COLO668 (cell line): Measurements from ENCODE around the gene CKAP5.
"Not testable (repeated sequence)": the region's sequence is repeated elsewhere in the genome, so short reads cannot be mapped to it uniquely, and the experiment has no call there.

ENCODE experiments used
- DNase-seq: peaks from one replicate; lab custom pipeline; 2025; ENCODE audit not compliant: unreplicated experiment; lab: John Stamatoyannopoulos, UW

The CKAP5 gene

DNA sequence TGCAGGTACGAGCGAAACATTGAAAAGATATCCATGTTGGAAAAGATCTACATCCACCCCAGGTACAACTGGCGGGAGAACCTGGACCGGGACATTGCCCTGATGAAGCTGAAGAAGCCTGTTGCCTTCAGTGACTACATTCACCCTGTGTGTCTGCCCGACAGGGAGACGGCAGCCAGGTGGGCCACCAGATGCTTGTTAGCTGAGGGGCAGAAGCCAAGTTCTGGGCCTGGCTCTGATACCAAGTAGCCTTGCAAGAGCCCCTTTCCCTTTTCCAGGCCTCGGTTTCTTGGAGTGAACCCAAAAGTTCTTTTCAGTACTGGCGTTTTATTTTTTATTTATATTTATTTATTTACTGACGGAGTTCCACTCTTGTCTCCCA, 117.4 kb downstream of the CKAP5 start:
- DNase-seq, result no peak

DNA sequence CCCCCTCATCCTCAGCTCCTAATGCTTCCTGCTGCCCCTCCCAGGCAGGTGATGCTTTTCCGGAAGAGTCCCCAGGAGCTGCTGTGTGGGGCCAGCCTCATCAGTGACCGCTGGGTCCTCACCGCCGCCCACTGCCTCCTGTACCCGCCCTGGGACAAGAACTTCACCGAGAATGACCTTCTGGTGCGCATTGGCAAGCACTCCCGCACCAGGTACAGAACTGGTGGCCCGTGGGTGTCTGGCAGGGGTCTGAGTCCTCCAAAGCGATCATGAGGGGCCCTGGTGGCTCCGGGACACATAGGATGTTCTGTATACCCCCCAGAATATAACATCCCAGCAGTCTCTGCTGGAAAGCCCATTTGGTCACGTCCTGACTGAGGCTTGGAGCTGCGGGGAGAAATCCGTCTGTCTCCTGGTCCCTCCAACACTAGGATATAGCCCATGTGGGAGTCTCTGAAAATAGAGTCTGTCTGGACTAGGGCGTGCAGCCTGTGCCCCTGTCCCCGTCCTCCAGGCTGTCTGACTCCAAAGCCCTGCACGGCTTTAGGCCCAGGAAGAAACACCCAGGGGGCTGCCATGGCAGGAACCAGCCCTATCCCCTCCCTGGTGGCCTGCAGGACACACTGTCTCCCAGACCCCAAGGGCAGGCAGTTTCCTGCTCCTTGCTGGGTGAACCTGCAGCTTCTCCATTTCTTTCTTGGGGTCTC, 118.0 kb downstream of the CKAP5 start:
- no peak for DNase-seq

DNA sequence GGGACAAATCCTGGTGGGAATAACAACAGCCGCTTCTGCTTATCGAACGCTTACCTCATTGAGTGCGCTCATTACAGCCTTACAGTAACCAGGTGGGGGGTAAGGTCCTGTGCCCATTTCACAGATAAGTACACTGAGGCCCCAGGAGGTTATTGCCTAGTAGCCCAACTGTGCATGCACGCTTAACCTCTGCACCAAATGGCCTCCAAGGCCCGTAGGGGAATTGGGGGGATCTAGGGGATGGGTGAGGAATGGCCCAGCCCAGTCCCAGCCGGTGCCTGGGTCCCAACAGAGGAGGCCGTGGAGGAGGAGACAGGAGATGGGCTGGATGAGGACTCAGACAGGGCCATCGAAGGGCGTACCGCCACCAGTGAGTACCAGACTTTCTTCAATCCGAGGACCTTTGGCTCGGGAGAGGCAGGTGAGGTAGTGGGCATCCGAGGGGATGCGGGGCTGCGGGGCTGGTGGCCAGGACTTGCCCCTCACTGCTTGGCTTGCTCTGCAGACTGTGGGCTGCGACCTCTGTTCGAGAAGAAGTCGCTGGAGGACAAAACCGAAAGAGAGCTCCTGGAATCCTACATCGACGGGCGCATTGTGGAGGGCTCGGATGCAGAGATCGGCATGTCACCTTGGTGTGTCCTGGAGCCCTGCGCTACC, 119.7 kb downstream of the CKAP5 start:
- no peak for DNase-seq

DNA sequence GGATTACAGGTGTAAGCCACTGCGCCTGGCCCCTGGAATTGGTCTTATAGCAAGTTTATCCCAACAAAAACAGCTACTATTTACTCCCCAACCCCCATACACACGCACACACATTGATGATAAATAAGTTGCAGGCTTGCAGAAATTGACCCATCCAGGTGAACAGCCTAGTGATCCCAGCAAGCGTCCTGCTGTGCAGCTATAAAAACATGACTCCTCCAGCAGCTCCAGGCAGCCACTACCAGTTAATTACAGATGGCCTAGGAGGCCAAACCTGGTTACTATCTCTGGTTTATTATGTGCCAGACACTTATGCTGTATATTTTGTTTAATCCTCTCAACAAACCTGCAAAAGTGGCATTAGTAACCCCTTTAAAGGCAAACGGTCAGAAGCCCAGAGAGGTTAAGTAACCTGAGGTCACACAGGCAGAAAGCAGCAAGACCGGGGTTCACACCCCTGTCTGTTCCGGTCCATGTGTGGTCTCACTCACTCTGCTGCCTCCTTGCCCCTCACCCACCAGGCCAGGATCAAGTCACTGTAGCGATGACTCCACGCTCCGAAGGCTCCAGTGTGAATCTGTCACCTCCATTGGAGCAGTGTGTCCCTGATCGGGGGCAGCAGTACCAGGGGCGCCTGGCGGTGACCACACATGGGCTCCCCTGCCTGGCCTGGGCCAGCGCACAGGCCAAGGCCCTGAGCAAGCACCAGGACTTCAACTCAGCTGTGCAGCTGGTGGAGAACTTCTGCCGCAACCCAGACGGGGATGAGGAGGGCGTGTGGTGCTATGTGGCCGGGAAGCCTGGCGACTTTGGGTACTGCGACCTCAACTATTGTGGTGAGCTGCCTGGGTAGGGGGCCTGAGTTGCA, 120.5 kb downstream of the CKAP5 start:
- DNase-seq, result no peak

DNA sequence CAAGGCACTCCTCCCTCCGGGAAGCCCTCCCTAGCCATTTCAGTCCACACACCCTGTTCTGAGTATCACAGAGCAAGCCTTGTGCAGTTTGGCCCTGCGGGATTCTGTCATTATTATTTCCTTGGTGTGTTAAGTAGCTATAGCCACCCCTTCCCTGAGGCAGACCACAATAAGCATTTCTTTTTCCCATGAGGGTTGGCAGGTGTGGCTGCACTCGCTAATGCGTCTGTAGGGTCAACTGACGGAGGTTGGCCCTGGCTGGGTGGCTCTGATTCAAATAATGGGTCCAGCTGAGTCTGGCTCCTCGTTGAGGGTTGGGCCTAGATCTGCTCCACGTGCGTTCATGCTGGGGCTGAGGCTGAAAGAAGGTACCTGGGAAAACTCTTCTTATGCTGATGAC, 122.0 kb downstream of the CKAP5 start:
- no peak for DNase-seq

DNA sequence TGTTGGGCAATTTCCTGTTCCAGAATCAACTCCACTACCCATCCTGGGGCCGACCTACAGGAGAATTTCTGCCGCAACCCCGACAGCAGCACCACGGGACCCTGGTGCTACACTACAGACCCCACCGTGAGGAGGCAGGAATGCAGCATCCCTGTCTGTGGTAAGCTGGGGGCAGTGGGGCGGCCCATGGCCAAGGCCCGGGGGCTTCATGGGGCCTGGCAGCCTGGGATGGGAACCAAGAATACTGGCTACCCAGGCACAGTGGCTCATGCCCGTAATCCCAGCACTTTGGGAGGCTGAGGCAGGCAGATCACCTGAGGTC, 122.8 kb downstream of the CKAP5 start:
- DNase-seq, result no peak

DNA sequence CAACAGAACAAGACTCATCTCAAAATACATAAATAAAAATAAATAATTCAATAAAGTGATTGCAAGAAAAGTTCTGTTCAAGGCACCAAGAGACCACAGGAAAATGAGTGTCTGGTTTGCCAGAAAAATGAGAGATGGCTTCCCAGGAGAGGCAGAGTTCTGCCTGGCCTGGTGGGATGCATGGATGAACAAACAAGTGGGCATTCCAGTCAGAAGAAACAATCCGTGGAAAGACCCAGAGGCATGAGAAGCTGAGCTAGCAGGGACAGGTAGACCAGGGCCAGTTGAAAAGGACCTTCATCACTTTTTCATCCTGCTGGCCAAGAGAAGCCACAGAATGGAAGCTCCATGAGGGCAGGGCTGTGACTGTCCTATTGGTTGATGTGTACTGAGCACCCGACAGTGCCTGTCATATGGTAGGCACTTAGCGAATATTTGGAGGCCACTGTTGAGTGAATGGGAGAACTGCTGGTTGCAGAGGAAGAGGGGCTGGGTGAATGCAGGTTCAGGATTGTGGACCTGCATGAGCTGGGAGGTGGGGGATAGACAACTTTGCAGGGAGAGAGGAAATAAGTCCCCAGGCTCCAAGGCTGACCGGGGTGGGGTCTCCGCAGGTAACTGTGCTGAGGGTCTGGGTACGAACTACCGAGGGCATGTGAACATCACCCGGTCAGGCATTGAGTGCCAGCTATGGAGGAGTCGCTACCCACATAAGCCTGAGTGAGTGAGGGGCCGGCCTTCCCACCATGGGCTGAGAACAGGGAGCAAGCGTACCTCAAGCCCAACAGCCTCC, 123.3 kb downstream of the CKAP5 start:
- no peak for DNase-seq

DNA sequence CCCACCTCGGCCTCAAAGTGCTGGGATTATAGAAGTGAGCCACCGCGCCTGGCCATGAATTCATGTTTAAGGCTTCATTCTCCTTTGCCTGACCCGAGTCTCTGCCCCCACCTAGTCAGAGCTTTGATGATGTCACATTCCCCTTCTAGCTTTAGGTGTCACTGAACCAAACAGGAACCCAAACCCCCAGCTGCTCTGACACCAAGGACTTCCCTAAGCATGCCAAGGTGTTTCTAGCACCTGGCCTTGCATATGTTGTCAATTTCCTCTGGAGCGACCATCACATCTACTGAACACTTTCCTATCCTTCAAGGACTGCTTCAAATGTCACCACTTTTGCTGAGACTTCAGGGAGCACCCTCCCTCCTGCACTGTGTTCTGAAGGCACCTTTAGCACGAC, 124.8 kb downstream of the CKAP5 start:
- DNase-seq, result no peak

DNA sequence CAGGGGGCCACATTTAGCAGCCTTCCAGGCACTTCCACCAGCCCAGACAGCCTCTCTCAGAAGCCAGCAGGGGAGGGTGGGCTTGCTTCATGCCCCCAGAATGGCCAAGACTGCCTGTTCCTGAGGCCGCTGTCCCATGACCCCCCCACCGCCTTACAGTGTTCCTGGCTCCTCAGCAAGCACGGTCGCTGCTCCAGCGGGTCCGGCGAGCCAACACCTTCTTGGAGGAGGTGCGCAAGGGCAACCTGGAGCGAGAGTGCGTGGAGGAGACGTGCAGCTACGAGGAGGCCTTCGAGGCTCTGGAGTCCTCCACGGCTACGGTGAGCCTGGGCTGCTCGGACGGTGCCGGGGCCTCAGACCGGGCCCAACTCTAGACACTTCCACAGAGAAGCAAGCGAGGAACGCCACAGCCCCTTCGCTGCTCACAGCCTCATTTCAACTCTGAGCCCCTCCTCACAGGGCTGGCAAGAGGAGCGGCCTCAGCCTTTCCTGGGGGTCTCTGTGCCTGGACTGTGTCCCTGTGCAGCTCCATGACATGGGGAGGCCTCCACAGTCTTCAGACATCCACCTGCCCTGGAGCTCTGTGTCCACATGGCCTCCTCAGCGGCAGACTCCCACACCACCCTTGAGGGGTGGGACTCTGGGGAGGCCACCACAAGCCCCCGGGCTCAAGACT, 126.4 kb downstream of the CKAP5 start:
- no peak for DNase-seq

DNA sequence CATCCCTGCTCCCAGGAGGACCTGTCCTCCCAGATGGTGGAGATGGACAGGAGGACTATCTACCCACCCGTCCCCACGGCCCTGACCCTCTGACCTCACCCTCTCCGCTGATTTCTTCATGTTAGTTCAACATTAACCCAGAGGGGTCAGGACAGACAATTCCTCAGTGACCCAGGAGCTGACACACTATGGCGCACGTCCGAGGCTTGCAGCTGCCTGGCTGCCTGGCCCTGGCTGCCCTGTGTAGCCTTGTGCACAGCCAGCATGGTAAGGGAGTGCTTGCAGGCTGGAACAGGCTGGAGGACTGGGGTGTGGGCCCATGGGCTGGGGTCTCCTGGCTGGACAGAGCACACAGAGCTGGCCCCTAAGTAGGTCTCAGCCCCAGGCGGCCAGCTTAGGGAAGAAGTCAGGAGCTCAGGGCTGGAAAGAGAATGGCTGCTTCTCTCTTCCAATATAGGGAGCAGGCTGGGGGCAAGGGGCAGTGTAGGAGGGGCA, 127.0 kb downstream of the CKAP5 start, which contains the start of gene F2:
F2 (plus strand) TSS at position 166 of the 495 bp plus-strand sequence; CDS start at position 189, 23 bp downstream.
- no peak for DNase-seq

DNA sequence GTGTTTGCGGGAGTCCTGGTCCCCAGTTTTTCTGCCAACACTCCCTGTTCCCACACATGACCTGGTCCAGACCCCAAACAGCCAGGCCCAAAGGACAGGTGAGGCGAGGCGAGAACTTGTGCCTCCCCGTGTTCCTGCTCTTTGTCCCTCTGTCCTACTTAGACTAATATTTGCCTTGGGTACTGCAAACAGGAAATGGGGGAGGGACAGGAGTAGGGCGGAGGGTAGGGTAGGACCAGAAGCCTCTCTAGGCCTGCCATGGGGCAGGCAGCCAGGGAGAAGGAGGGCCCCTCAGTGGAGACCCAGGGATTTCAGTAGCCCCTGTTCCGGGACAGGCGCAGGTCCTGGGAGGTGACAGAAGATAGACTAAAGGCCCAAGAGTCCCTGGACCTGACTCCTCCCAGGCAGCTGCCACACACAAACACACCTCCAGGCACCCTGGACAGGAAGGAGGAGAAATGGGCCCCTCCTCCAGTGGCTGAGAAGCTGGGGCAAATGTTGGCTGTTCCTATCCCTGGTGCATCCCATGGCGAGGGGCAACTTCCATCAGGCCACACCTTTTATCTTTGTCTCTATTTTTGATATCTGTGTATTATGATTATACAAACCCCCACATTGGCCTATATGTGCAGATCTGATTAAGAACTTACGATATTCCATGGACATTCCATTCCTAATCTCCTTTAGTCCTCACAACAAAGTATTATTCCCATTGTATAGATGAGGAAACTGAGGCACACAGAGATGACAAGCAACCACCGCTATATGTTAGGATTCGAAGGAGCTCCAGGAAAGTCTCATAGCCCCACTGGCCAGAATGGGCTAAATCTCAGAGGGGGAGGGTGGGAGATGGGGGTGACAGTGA, 127.7 kb downstream of the CKAP5 start:
- DNase-seq, result peak; percentile 74

DNA sequence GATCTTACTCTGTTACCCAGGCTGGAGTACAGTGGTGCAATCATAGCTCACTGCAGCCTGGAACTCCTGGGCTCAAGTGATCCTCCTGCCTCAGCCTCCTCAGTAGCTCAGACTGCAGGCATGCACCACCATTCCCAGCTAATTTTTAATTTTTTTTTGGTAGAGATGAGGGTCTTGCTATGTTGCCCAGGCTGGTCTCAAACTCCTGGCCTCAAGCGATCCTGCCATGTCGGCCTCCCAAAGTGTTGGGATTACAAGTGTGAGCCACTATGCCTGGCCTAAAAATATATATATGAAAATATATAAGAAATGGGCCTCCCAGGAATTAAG, 128.3 kb downstream of the CKAP5 start:
- not testable (repeated sequence) for DNase-seq

DNA sequence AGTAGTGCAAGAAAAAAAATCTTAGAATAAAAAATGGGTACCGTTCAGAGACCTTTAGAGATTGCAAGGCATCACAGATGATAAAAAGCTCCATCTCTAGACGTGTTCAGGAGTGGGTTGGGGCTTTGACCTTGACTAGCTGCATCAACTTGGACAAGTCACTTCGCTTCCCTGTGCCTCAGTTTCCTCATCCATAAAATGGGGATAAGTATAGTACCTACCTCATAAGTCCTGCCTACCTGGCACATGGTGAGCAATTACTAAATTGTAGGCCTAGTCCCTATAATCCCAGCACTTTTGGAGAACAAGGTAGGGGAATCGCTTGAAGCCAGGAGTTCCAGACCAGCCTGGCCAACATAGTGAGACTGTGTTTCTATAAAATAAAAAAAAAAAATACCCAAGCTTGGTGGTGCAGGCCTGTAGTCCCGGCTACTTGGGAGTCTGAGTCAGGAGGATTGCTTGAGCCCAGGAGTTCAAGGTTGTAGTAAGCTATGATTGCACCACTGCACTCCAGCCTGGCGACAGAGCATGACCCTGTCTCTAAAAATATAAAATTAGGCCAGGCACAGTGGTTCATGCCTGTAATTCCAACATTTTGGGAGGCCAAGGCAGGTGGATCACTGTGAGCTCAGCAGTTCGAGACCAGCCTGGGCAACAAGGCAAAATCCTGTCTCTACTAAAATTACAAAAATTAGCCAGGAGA, 133.1 kb downstream of the CKAP5 start:
- DNase-seq, result no peak

DNA sequence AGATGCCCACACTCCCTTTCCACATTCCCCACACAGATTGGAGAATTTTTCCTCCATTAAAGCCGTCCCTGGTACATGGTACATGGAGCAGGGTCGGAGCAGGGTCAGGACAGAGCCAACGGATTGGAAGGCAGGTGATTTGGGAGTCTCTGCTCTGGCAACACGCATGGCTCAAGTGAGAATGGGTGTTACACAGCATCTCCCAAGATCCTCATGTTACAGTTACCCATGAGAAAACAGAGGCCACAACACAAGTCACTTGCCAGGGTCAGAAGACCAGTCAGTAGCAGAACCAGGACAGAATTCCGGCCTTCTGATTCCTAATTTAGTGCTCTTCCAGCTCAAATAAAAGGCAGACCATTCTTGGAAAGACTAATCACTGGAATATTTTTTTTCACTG, 134.8 kb downstream of the CKAP5 start:
- no peak for DNase-seq

DNA sequence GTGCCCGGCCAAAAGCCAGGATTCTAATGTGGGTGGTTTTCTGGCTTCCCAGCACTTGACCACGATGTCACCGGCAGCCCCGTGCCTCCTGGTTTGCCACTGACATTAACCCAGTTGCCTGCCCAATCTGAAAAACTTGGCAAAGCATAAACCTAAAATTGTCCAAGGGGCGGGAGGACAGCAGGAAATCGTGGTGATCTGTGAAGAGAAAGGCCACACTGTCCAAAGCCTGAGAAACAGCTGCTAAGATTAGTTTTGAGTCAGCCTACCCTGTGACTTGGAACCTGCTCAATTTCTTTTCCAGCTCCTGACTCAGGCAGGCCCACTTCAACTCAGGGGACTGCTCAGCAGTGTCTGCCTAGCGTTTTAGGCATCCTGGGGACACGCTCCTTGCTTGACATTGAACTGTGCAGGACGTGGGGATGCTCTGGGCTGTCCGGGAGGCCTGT, 135.2 kb downstream of the CKAP5 start:
- DNase-seq, result no peak

DNA sequence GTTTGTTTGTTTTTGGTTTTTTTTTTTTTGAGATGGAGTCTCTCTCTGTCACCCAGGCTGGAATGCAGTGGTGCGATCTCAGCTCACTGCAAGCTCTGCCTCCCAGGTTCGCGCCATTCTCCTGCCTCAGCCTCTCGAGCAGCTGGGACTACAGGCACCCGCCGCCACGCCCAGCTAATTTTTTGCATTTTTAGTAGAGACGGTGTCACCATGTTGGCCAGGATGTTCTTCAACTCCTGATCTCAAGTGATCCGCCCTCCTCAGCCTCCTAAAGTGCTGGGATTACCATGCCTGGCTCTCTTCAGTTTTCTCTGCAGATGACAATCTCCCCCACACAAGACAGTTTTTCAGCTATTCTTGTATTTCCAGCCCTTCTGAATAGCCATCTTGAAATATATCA, 136.7 kb downstream of the CKAP5 start:
- DNase-seq, result not testable (repeated sequence)

DNA sequence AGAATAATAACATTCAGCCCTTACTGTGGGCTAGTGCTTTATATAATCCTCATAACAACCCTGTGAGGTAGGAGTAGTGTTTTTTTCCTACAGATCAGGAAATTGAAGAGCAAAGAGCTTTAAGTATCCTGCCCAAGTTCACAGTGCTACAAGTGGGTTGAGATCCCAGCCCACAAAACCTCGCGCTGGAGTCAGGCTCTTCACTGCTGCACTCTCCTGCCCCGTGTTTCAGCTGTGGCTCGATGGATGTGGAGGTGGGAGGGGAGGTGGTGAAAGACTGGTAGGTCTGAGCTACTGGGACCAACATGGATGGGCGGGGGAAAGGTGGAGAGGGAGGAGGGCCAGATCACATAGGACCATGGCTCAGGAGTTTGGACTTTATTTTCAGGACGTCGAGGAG, 139.2 kb downstream of the CKAP5 start:
- DNase-seq, result no peak

DNA sequence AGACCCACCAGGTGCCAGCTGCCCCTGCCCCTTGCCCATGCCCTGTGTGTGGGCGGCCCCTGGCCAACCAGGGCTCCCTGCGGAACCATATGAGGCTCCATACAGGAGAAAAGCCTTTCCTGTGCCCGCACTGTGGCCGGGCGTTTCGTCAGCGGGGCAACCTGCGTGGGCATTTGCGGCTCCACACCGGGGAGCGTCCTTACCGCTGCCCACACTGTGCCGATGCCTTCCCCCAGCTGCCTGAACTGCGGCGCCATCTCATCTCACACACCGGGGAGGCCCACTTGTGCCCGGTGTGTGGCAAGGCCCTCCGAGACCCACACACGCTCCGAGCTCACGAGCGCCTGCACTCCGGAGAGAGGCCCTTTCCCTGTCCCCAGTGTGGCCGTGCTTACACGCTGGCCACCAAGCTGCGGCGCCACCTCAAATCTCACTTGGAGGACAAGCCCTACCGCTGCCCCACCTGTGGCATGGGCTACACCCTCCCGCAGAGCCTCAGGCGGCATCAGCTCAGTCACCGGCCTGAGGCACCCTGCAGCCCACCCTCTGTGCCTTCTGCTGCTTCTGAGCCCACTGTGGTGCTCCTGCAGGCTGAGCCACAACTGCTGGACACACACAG, 140.9 kb downstream of the CKAP5 start:
- DNase-seq, result no peak
